GM12891 (cell line): ENCODE data around the gene PTPRCAP.

Source experiments
- DNase-seq: peaks from one replicate; pipeline ENCODE4 v3.0.0; 2011; ENCODE audit warnings: low spot score; ENCODE audit not compliant: insufficient read length
- FAIRE-seq: peaks from 2 replicates; lab custom pipeline; 2011; peaks lifted over from hg19 to GRCh38; lab: Jason Lieb, UNC
- PAX5 ChIP-seq: IDR thresholded peaks from 2 replicates; pipeline ENCODE4 v1.6.1; 2011; ENCODE audit warnings: low read length, moderate library complexity, mild to moderate bottlenecking; ENCODE audit not compliant: insufficient read depth, severe bottlenecking
- POLR2A ChIP-seq: IDR thresholded peaks from 2 replicates; pipeline ENCODE4 v1.6.1; 2011; ENCODE audit warnings: low read depth, low read length, control low read depth
- POLR2AphosphoS5 ChIP-seq: IDR thresholded peaks from 2 replicates; pipeline ENCODE4 v1.6.1; 2011; ENCODE audit warnings: low read depth, low read length, control low read depth
- POU2F2 ChIP-seq: IDR thresholded peaks from 2 replicates; pipeline ENCODE4 v1.6.1; 2011; ENCODE audit warnings: low read depth, mild to moderate bottlenecking, control low read depth, low read length, moderate library complexity
- SPI1 ChIP-seq: IDR thresholded peaks from 2 replicates; pipeline ENCODE4 v1.6.1; 2011; ENCODE audit warnings: low read depth, low read length, control low read depth
- TAF1 ChIP-seq: IDR thresholded peaks from 2 replicates; pipeline ENCODE4 v1.6.1; 2011; ENCODE audit warnings: low read depth, low read length, control low read depth

Gene PTPRCAP

DNA sequence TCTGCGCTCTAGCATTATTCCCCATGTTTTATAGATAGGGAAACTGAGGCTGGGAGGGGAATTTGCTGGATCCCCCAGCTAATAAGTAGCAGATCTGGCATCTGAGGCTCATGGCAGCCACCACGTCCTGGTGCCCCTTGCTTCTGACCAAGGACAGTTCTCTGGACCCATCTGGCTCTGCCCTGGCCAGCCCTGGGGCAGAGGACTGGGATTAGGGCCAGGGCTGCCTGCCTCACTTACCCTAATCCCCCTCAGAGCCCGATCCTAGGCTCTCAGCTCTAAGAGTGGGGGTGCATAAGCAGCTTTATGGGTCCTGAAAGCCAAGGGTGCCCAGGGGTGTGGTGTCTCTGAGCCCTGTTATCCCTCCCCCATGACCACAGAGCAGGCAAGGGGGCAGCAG is 17.6 kb upstream of the PTPRCAP start, which contains the start of gene CABP4:
Gene CABP4, plus strand, starts transcription at position 301 of the 400 bp plus-strand sequence. Its CDS starts 70 bp downstream, at position 371.
- DNase-seq = no peak
- no peak for FAIRE-seq
- TF ChIP-seq POLR2A = no peak
- TF ChIP-seq PAX5 = no peak
- TF ChIP-seq POLR2AphosphoS5 = no peak
- TF ChIP-seq TAF1 = no peak
- TF ChIP-seq SPI1 = no peak
- TF ChIP-seq POU2F2 = no peak

- TF ChIP-seq TAF1 (no peak), POLR2A (0 out of 2 replicates have a peak, but pooled peaks have one; percentile 11)
- FAIRE-seq (no peak), DNase-seq (no peak)
Observed at GRCh38 chr11:67453816-67454732, 16.6 kb upstream of the PTPRCAP start.

DNA sequence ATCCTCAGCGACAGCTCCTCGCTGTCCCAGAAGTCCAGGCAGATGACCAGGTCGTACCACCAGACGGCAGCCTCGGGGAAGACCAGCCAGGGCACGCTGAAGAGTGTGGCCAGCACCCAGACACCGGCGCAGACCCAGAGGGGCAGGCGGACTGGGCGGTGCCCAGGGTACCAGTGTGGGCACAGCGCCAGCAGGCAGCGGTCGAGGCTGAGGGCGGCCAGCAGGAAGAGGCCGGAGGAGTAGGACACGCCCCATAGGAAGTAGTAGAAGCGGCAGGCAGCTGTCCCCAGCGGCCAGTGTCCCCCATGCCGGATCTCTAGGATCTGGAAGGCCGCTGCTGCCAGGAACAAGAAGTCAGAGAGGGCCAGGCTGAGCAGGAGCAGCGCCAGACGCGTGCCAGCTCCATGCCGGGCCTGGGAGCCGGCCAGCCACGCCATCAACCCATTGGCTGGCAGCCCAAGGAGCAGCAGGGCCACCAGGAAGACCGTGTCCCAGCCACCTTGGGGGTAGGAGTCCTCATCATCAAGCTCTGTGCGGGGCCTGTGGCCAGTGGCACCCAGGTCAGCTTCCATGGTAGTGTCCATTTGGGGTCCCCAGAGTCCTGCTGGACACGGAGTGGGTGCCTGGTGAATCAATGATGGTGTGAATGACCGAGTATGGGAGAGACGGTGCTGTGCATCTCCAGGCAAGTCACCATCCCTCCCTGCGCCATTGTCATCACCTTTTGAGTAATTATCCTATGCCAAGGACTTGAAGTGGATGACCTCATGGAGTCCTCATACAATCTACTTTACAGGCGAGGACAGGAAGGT is 14.9 kb upstream of the PTPRCAP start, which contains the start of gene GPR152:
Gene GPR152, minus strand, starts transcription at position 589 of the 812 bp plus-strand sequence. Its CDS starts 5 bp downstream, at position 584.
- no peak for TF ChIP-seq POU2F2
- no peak for TF ChIP-seq POLR2A
- TF ChIP-seq POLR2AphosphoS5 = no peak
- no peak for TF ChIP-seq PAX5
- TF ChIP-seq TAF1 = no peak
- TF ChIP-seq SPI1 = no peak
- FAIRE-seq = no peak
- no peak for DNase-seq

DNA sequence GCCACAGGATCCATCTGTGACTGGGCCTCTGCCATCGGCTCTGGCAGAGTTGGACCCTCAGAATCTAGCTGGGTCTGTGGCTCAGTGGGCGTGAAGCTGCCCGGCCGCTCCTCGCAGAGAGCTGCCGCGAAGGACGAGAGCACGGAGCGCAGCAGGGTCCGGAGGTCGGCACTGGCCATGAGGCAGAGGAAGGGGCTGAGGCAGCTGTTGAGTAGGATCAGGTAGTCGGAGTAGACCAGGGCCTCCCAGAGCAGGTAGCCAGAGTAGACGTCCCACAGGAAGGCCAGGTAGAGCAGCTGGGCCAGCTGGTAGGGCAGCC is 14.1 kb upstream of the PTPRCAP start:
- FAIRE-seq (no peak), DNase-seq (no peak)
- no peak for TF ChIP-seq POU2F2
- no peak for TF ChIP-seq TAF1
- no peak for TF ChIP-seq PAX5
- TF ChIP-seq SPI1 = no peak
- TF ChIP-seq POLR2A = no peak
- TF ChIP-seq POLR2AphosphoS5 = no peak

DNA sequence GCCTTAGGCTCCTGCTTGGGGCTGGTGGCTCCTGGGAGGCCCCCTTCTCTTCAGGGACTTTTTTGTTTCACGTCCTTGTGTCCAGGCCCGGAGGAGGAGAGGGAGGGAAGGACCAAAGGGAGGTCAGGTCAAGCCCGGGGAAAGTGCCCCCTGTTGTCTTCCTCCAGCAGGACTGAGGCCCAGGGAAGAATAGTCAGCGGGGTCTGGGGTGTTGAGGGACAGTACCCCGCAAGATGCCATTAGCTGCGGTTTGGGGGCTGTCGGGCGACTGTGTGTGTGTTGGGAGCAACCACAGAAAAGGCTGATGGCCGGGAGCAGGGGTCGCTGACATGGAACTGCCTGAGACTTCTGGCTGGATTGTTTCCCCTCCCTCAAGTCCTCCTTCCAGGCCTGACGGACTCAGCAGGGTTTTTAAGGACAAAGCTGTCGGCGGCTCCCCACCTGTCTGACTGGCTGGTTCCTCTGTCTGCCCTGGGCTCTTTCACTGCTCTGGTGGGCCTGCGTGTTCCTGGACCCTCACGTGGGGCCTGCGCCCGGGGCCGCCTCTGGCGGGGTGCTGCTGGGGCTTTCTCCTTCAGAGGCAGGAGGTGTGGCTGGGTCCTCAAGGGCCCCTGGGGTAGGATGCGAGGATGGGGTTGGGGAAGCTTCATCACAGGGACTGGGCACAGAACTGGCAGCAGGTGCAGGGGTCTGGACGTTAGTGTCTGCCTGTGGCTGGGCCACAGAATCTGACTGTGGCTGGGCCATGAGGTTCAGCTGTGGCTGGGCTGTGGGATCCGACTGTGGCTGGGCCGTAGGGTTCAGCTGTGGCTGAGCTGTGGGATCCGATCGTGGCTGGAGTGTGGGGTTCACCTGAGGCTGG is 13.5 kb upstream of the PTPRCAP start:
- FAIRE-seq = no peak
- TF ChIP-seq TAF1 (no peak), POLR2AphosphoS5 (no peak), SPI1 (no peak), POLR2A (no peak), PAX5 (no peak), POU2F2 (no peak)
- no peak for DNase-seq

DNA sequence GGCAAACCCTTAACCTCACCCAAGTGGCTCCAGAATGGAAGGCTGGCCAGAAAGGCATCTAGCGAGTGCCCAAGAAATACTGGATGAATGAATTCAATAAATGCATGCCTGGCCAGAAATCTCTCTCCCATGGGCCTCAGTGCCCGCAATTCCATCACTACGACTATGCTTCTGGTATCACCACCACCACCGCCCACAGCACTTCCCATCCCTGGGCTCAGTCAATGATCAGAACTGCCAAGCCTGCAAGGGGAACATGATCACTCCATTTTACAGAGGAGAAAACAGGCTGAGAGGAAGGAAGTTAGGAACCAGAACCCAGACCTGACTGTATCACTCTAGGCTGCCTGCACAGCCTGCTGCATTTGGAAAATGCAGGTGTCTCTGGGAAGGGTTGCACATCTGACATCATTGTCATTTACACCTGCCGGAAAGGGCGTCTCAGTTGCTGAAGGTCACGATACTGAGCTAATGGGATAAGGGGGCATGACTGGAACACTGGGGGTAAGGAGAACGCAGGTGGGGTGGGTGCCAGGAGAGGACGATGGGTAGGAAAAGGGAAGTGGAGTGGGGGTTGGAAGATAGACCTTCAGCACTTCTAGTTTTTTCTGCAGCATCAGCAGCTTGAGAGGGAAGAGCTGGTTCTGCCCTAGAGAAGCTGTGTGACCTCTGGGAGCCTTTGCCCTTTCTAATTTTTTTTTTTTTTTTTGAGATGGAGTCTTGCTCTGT is 11.8 kb upstream of the PTPRCAP start:
- no peak for TF ChIP-seq POLR2A
- no peak for TF ChIP-seq TAF1
- TF ChIP-seq SPI1 = 0 out of 2 replicates have a peak, but pooled peaks have one; percentile 13
- no peak for TF ChIP-seq POU2F2
- FAIRE-seq (no peak), DNase-seq (no peak)

DNA sequence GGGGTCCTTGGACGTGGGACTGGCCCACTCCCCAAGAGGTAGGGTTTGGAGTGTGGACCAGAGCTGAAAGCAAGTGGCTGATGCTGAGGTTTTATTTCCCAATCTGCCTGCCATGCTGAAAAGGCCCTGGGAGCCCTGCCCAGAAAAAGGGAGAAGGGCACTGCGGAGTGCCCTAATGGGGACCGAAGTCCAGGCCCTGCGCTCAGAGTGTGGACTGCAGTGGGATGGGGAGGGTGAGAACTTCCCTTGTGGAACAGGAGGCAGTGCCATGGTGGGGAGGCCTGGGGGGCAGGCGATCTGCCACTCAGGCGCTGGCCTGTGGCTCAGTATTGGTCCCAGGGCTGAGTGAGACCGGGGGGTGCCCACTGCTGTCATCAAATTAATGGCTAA is 10.7 kb upstream of the PTPRCAP start:
- DNase-seq (no peak), FAIRE-seq (no peak)
- no peak for TF ChIP-seq POLR2AphosphoS5
- TF ChIP-seq TAF1 = no peak
- no peak for TF ChIP-seq POLR2A
- TF ChIP-seq POU2F2 = no peak
- TF ChIP-seq PAX5 = no peak
- TF ChIP-seq SPI1 = no peak

DNA sequence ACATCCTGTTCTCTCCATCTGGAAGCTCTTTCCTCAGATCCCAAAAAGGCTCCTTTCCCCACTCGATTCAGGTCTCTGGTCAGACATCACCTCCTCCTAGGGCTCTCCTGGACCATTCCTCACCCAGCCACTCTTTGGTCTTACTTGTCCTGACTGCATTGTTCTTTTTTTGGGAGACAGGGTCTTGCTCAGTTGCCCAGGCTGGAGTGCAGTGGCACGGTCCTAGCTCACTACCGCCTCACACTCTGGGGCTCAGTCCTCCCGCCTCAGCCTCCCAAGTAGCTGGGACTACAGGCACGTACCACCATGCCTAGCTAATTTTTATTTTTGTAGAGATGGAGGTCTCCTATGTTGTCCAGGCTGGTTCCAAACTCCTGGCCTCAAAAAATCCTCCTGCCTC is 8.0 kb upstream of the PTPRCAP start:
- DNase-seq = no peak
- TF ChIP-seq SPI1 (no peak), TAF1 (no peak), POU2F2 (no peak), POLR2AphosphoS5 (no peak), PAX5 (no peak), POLR2A (no peak)
- FAIRE-seq = no peak
